Lower leg skin (tissue), 3 donors: Measurements from ENCODE around the gene SLC9C1.

Experiments used
- POLR2A ChIP-seq, 2 donors: fragments of 450-650 bp; IDR thresholded peaks; one replicate each; pipeline ENCODE4 v1.6.1; 2016 to 2017; ENCODE audit warnings: antibody characterized with exemption in 2 of 2, mild to moderate bottlenecking in 1 of 2, moderate library complexity in 1 of 2
- TF ChIP-seq, protein P1 (sequence below), 3 donors: fragments of 450-650 bp; IDR thresholded peaks; one replicate each; pipeline ENCODE4 v1.5.1; 2016; ENCODE audit warnings: antibody characterized with exemption in 3 of 3, mild to moderate bottlenecking in 3 of 3, moderate library complexity in 2 of 3

DNA sequence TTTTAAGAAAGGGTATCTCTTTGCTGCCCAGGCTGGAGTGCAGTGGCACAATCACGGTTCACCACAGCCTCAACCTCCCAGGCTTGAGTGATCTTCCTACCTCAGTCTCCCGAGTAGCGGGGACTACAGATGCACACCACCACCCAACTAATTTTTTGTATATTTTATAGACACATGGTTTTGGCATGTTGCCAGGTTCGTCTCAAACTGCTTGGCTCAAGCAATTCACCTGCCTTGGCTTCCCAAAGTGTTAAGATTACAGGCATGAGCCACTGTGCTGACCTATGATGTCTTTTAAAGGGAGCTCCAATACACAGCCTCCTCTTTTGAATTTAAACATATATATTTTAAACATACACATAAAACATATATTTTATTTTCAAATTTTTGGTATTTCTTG lies 60.9 kb downstream of the SLC9C1 start:
- TF ChIP-seq, protein P1, sequence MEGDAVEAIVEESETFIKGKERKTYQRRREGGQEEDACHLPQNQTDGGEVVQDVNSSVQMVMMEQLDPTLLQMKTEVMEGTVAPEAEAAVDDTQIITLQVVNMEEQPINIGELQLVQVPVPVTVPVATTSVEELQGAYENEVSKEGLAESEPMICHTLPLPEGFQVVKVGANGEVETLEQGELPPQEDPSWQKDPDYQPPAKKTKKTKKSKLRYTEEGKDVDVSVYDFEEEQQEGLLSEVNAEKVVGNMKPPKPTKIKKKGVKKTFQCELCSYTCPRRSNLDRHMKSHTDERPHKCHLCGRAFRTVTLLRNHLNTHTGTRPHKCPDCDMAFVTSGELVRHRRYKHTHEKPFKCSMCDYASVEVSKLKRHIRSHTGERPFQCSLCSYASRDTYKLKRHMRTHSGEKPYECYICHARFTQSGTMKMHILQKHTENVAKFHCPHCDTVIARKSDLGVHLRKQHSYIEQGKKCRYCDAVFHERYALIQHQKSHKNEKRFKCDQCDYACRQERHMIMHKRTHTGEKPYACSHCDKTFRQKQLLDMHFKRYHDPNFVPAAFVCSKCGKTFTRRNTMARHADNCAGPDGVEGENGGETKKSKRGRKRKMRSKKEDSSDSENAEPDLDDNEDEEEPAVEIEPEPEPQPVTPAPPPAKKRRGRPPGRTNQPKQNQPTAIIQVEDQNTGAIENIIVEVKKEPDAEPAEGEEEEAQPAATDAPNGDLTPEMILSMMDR (IDR thresholded peaks at IDR 0.05) = no peak
- no peak for TF ChIP-seq POLR2A (IDR thresholded peaks at IDR 0.05)
